B cell (primary cell): ENCODE data around the gene KARS1.

ENCODE experiments used
- EZH2 ChIP-seq: IDR thresholded peaks from 2 replicates; pipeline ENCODE4 v1.6.1; 2012; ENCODE audit warnings: borderline replicate concordance, low read depth, mild to moderate bottlenecking, moderate library complexity, low read length; ENCODE audit not compliant: insufficient read depth, poor library complexity, severe bottlenecking
- TF ChIP-seq, protein P1 (sequence below): fragments of 200-600 bp; IDR thresholded peaks from one replicate; pipeline ENCODE4 v1.8.0; 2022; ENCODE audit warnings: antibody characterized with exemption, mild to moderate bottlenecking

DNA sequence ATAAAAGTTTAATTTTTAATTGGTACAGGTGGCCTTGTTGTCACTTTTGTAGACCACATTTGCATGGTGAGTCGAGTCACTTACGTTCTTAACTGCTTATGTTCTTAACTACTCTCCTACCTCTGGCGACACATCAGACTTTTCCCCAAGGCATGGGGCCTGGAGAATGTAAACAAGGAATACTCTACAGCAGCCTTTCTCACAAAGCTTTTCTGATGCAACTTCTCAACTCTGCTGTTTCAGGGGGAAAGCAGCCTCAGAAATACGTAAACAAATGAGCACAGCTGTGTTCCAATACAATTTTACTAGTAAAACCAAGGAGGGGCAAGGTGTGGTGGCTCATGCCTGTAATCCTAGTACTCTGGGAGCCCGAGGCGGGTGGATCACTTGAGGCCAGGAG is 6.9 kb downstream of the KARS1 start:
- TF ChIP-seq, protein P1, sequence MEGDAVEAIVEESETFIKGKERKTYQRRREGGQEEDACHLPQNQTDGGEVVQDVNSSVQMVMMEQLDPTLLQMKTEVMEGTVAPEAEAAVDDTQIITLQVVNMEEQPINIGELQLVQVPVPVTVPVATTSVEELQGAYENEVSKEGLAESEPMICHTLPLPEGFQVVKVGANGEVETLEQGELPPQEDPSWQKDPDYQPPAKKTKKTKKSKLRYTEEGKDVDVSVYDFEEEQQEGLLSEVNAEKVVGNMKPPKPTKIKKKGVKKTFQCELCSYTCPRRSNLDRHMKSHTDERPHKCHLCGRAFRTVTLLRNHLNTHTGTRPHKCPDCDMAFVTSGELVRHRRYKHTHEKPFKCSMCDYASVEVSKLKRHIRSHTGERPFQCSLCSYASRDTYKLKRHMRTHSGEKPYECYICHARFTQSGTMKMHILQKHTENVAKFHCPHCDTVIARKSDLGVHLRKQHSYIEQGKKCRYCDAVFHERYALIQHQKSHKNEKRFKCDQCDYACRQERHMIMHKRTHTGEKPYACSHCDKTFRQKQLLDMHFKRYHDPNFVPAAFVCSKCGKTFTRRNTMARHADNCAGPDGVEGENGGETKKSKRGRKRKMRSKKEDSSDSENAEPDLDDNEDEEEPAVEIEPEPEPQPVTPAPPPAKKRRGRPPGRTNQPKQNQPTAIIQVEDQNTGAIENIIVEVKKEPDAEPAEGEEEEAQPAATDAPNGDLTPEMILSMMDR: no peak
- TF ChIP-seq EZH2: no peak
